NCI-H187 treated with DMSO at 0.1 percent for 48 hours (cell line): ENCODE data around the gene PDZD8.
"Not testable (repeated sequence)": the region's sequence is repeated elsewhere in the genome, so short reads cannot be mapped to it uniquely, and the experiment has no call there.

Experiments
- DNase-seq: peaks from one replicate; lab custom pipeline; 2025; lab: John Stamatoyannopoulos, UW

The PDZD8 gene

GRCh38 chr10:117290872-117291271 is 84.4 kb downstream of the PDZD8 start:
- DNase-seq, result not testable (repeated sequence)

- no peak for DNase-seq
Observed at GRCh38 chr10:117284716-117285494, 90.3 kb downstream of the PDZD8 start.

GRCh38 chr10:117277675-117278074 is 97.6 kb downstream of the PDZD8 start:
- no peak for DNase-seq

- no peak for DNase-seq
Observed at GRCh38 chr10:117275121-117275520, 100.1 kb downstream of the PDZD8 start.

GRCh38 chr10:117274509-117274908 is 100.7 kb downstream of the PDZD8 start:
- DNase-seq, result no peak

- DNase-seq, result no peak
Observed at GRCh38 chr10:117273980-117274379, 101.3 kb downstream of the PDZD8 start.

GRCh38 chr10:117272195-117273076 is 102.8 kb downstream of the PDZD8 start:
- no peak for DNase-seq

GRCh38 chr10:117271427-117271826 is 103.8 kb downstream of the PDZD8 start:
- DNase-seq, result no peak

GRCh38 chr10:117268907-117269306 is 106.3 kb downstream of the PDZD8 start:
- no peak for DNase-seq

- DNase-seq, result no peak
Observed at GRCh38 chr10:117268258-117268657, 107.0 kb downstream of the PDZD8 start.

GRCh38 chr10:117266812-117267211 is 108.4 kb downstream of the PDZD8 start:
- no peak for DNase-seq

- DNase-seq, result no peak
Observed at GRCh38 chr10:117266400-117266799, 108.8 kb downstream of the PDZD8 start.

- no peak for DNase-seq
Observed at GRCh38 chr10:117264782-117265181, 110.5 kb downstream of the PDZD8 start.

- DNase-seq, result no peak
Observed at GRCh38 chr10:117262903-117263293, 112.3 kb downstream of the PDZD8 start.

- DNase-seq, result no peak
Observed at GRCh38 chr10:117262291-117262902, 112.8 kb downstream of the PDZD8 start.

GRCh38 chr10:117261501-117261900 is 113.7 kb downstream of the PDZD8 start:
- no peak for DNase-seq

GRCh38 chr10:117260084-117260483 is 115.2 kb downstream of the PDZD8 start:
- DNase-seq, result no peak

GRCh38 chr10:117259279-117259678 is 116.0 kb downstream of the PDZD8 start:
- no peak for DNase-seq

- DNase-seq, result no peak
Observed at GRCh38 chr10:117257721-117258120, 117.5 kb downstream of the PDZD8 start.

GRCh38 chr10:117256910-117257309 is 118.3 kb downstream of the PDZD8 start:
- DNase-seq, result no peak

GRCh38 chr10:117255835-117256460 is 119.3 kb downstream of the PDZD8 start:
- no peak for DNase-seq
